Mesodermal cell (in vitro differentiated cells): ENCODE measurements around the gene OR5D13. TPM values are rescaled to one million over a fixed set of nuclear protein-coding genes. Genes with fewer than 3 reads are reported as not detected.

ENCODE experiments used
- H3K27ac ChIP-seq: 2 replicates; pipeline ENCODE4 v1.7.0; 2013; ENCODE audit warnings: mild to moderate bottlenecking, low read depth, low read length, moderate library complexity; ENCODE audit not compliant: severe bottlenecking
- H3K36me3 ChIP-seq: 2 replicates; pipeline ENCODE4 v1.7.1; 2013; ENCODE audit warnings: mild to moderate bottlenecking, low read length, moderate library complexity; ENCODE audit not compliant: control insufficient read depth, insufficient read depth
- H3K4me1 ChIP-seq: one replicate; pipeline ENCODE4 v1.7.1; 2013; ENCODE audit warnings: mild to moderate bottlenecking, low read length; ENCODE audit not compliant: insufficient read depth, control insufficient read depth, poor library complexity, severe bottlenecking
- H3K4me3 ChIP-seq: 2 replicates; pipeline ENCODE4 v1.7.0; 2013; ENCODE audit warnings: low read length, control low read depth, mild to moderate bottlenecking; ENCODE audit not compliant: insufficient read depth, poor library complexity, severe bottlenecking; ENCODE audit errors: extremely low read depth
- H3K9me3 ChIP-seq: 2 replicates; pipeline ENCODE4 v1.7.1; 2013; ENCODE audit warnings: mild to moderate bottlenecking, low read length, moderate library complexity; ENCODE audit not compliant: control insufficient read depth
- WGBS, 2 experiments: methylation state at CpG; one replicate each; pipeline ENCODE4 v1.1.5; 2013; ENCODE audit warnings: missing lambda C conversion rate in 2 of 2; ENCODE audit not compliant: insufficient coverage in 2 of 2; 5-methylcytosine and 5-hydroxymethylcytosine counted together
- polyA plus RNA-seq, 2 experiments: library from polyadenylated mRNA; stranded (reverse); fragments of 50-300 nt; gene quantifications; one replicate each; pipeline ENCODE4 v1.2.3, GENCODE V29; 2013

OR5D13 gene
- polyA plus RNA-seq (2013, experiment 1 of 2) = not detected
- polyA plus RNA-seq (2013, experiment 2 of 2) = not detected

- H3K36me3 ChIP-seq = no peaks in the 10 kb centered on the region
- H3K27ac ChIP-seq = no peak within 1 kb of the TSS
- no peaks in the 10 kb centered on the region for H3K4me1 ChIP-seq
- no peak within 1 kb of the TSS for H3K4me3 ChIP-seq
- peaks cover 35% of the 10 kb centered on the region for H3K9me3 ChIP-seq
These were observed at the start of gene OR5D13 for GRCh38 chr11:55773138-55773537. Gene OR5D13, plus strand, starts transcription at chr11:55773438. Its CDS starts 0 bp downstream, at chr11:55773438.

GRCh38 chr11:55726715-55727324 lies 46.4 kb upstream of the OR5D13 start:
- H3K9me3 ChIP-seq = peaks cover 22% of the 10 kb centered on the region
- no peaks in the 10 kb centered on the region for H3K4me1 ChIP-seq
- no peak overlapping the region for H3K27ac ChIP-seq
- no peaks in the 10 kb centered on the region for H3K36me3 ChIP-seq
- 0 to 6% methylated on average over 2 to 5 of the region's 5 CpGs for WGBS, 2 experiments
- H3K4me3 ChIP-seq = no peak overlapping the region

- Histone ChIP-seq H3K36me3 (no peaks in the 10 kb centered on the region), H3K27ac (no peak overlapping the region), H3K9me3 (peaks cover 43% of the 10 kb centered on the region), H3K4me3 (no peak overlapping the region), H3K4me1 (no peaks in the 10 kb centered on the region)
- WGBS, 2 experiments = 25 to 56% methylated on average over 2 of the region's 3 CpGs
These were observed 40.3 kb upstream of the OR5D13 start for GRCh38 chr11:55732936-55733335.

GRCh38 chr11:55791606-55792005 lies 18.4 kb downstream of the OR5D13 start:
- H3K4me1 ChIP-seq = no peaks in the 10 kb centered on the region
- no peak overlapping the region for H3K4me3 ChIP-seq
- H3K9me3 ChIP-seq = peaks cover 42% of the 10 kb centered on the region
- no peak overlapping the region for H3K27ac ChIP-seq
- no CpG with 5 or more reads among the region's 1 CpG for WGBS, 2 experiments
- H3K36me3 ChIP-seq = no peaks in the 10 kb centered on the region

GRCh38 chr11:55793321-55793720 lies 20.1 kb downstream of the OR5D13 start:
- Histone ChIP-seq H3K27ac (no peak overlapping the region), H3K9me3 (peaks cover 31% of the 10 kb centered on the region)
- 50% methylated on average over 1 of the region's 2 CpGs; no CpG with 5 or more reads in 1 of the 2 experiments for WGBS, 2 experiments

GRCh38 chr11:55795256-55795655 lies 22.0 kb downstream of the OR5D13 start, which contains the start of gene OR5D14:
Gene OR5D14, plus strand, starts transcription at chr11:55795556. Its CDS starts 0 bp downstream, at chr11:55795556.
- Histone ChIP-seq H3K9me3 (peaks cover 37% of the 10 kb centered on the region), H3K27ac (no peak within 1 kb of the TSS), H3K36me3 (no peaks in the 10 kb centered on the region), H3K4me3 (no peak within 1 kb of the TSS), H3K4me1 (no peaks in the 10 kb centered on the region)

More at GRCh38 chr11:55793321-55793720, 20.1 kb downstream of the OR5D13 start:
- Histone ChIP-seq H3K4me3 (no peak overlapping the region), H3K4me1 (no peaks in the 10 kb centered on the region), H3K36me3 (no peaks in the 10 kb centered on the region)

- no CpG with 5 or more reads among the region's 1 CpG for WGBS, 2 experiments
- Histone ChIP-seq H3K27ac (no peak overlapping the region), H3K9me3 (peaks cover 47% of the 10 kb centered on the region)
These were observed 33.0 kb downstream of the OR5D13 start for GRCh38 chr11:55806248-55806647.

GRCh38 chr11:55811067-55811466 lies 37.8 kb downstream of the OR5D13 start, which contains the start of gene OR5L1:
Gene OR5L1, plus strand, starts transcription at chr11:55811367. Its CDS starts 100 bp downstream, at chr11:55811467.
- H3K27ac ChIP-seq = no peak within 1 kb of the TSS
- H3K4me1 ChIP-seq = no peaks in the 10 kb centered on the region
- H3K9me3 ChIP-seq = peaks cover 52% of the 10 kb centered on the region
- H3K36me3 ChIP-seq = no peaks in the 10 kb centered on the region
- WGBS, 2 experiments = no CpG with 5 or more reads among the region's 1 CpG
- no peak within 1 kb of the TSS for H3K4me3 ChIP-seq

More at GRCh38 chr11:55806248-55806647, 33.0 kb downstream of the OR5D13 start:
- no peaks in the 10 kb centered on the region for H3K4me1 ChIP-seq
- no peak overlapping the region for H3K4me3 ChIP-seq
- no peaks in the 10 kb centered on the region for H3K36me3 ChIP-seq

GRCh38 chr11:55819330-55819729 lies 46.1 kb downstream of the OR5D13 start, which contains the start of gene OR5D18:
Gene OR5D18, plus strand, starts transcription at chr11:55819630. Its CDS starts 0 bp downstream, at chr11:55819630.
- H3K4me3 ChIP-seq = no peak within 1 kb of the TSS
- no peaks in the 10 kb centered on the region for H3K36me3 ChIP-seq
- H3K4me1 ChIP-seq = no peaks in the 10 kb centered on the region
- peaks cover 50% of the 10 kb centered on the region for H3K9me3 ChIP-seq
- WGBS, 2 experiments = 78% methylated on average over 5 of the region's 5 CpGs; no CpG with 5 or more reads in 1 of the 2 experiments
- no peak within 1 kb of the TSS for H3K27ac ChIP-seq
